Neural cell (in vitro differentiated cells): ENCODE measurements around the gene OSBPL7. TPM values are rescaled to one million over a fixed set of nuclear protein-coding genes. Genes with fewer than 3 reads are reported as not detected.

Experiments
- H2AFZ ChIP-seq: fragments of 200-600, 300-800 bp; sonication (generic), shearing (Covaris generic); 2 replicates; pipeline ENCODE4 v1.6.0; 2014; ENCODE audit warnings: low read depth, mild to moderate bottlenecking, antibody characterized with exemption, low read length, moderate library complexity
- H3F3A ChIP-seq: fragments of 200-600 bp; shearing (Covaris generic); 2 replicates; pipeline ENCODE4 v1.6.1; 2016; ENCODE audit warnings: mild to moderate bottlenecking, moderate library complexity, mixed read lengths, antibody characterized with exemption, low read length; ENCODE audit not compliant: insufficient read depth, poor library complexity, severe bottlenecking
- H3K27ac ChIP-seq: fragments of 200-600, 300-800 bp; sonication (generic), shearing (Covaris generic); 2 replicates; pipeline ENCODE4 v1.5.1; 2014; ENCODE audit warnings: mild to moderate bottlenecking, low read length, moderate library complexity
- H3K27me3 ChIP-seq: fragments of 300-800, 200-600 bp; sonication (generic), shearing (Covaris generic); 2 replicates; pipeline ENCODE4 v1.6.0; 2014; ENCODE audit warnings: mild to moderate bottlenecking, low read depth, low read length, moderate library complexity; ENCODE audit not compliant: insufficient read depth
- H3K36me3 ChIP-seq: fragments of 300-800, 200-600 bp; sonication (generic), shearing (Covaris generic); 2 replicates; pipeline ENCODE4 v1.5.1; 2014; ENCODE audit warnings: mild to moderate bottlenecking, antibody characterized with exemption, low read length, moderate library complexity; ENCODE audit not compliant: insufficient read depth
- H3K4me2 ChIP-seq: fragments of 300-800, 200-600 bp; sonication (generic), shearing (Covaris generic); 2 replicates; pipeline ENCODE4 v1.6.0; 2014; ENCODE audit warnings: mild to moderate bottlenecking, low read length
- H3K4me3 ChIP-seq: fragments of 300-800, 200-600 bp; sonication (generic), shearing (Covaris generic); 2 replicates; pipeline ENCODE4 v1.5.1; 2014; ENCODE audit warnings: mild to moderate bottlenecking, low read length, moderate library complexity
- H3K79me2 ChIP-seq: fragments of 200-600 bp; shearing (Covaris generic); replicated peaks from 2 replicates; pipeline ENCODE4 v1.6.0; 2014; ENCODE audit warnings: mild to moderate bottlenecking, low read length, moderate library complexity; ENCODE audit not compliant: insufficient read depth
- H3K9ac ChIP-seq: fragments of 300-800, 200-600 bp; sonication (generic), shearing (Covaris generic); 2 replicates; pipeline ENCODE4 v1.6.1; 2016; ENCODE audit warnings: mild to moderate bottlenecking, low read length, mixed read lengths
- H3K9me2 ChIP-seq: fragments of 200-600 bp; shearing (Covaris generic); 2 replicates; pipeline ENCODE4 v1.6.1; 2016; ENCODE audit warnings: mild to moderate bottlenecking, low read length, mixed read lengths; ENCODE audit not compliant: insufficient read depth
- H3K9me3 ChIP-seq: fragments of 200-600, 300-800 bp; sonication (generic), shearing (Covaris generic); 2 replicates; pipeline ENCODE4 v1.6.1; 2016; ENCODE audit warnings: mild to moderate bottlenecking, mixed run types, low read length, moderate library complexity, mixed read lengths
- H4K20me1 ChIP-seq: fragments of 200-600 bp; shearing (Covaris generic); 2 replicates; pipeline ENCODE4 v1.6.1; 2016; ENCODE audit warnings: mild to moderate bottlenecking, mixed run types; ENCODE audit not compliant: insufficient read depth
- CTCF ChIP-seq: fragments of 450-650 bp; IDR thresholded peaks from 2 replicates; pipeline ENCODE4 v1.5.1; 2014; ENCODE audit warnings: antibody characterized with exemption, mild to moderate bottlenecking, moderate library complexity; ENCODE audit not compliant: poor library complexity, severe bottlenecking
- EP300 ChIP-seq: fragments of 450-650 bp; conservative IDR thresholded peaks from 2 replicates; pipeline ENCODE4 v1.6.1; 2014; ENCODE audit warnings: antibody characterized with exemption, mild to moderate bottlenecking, moderate library complexity; ENCODE audit not compliant: poor library complexity, severe bottlenecking
- EZH2 ChIP-seq: fragments of 200-600, 300-800 bp; shearing (Covaris generic), sonication (generic); IDR thresholded peaks from 2 replicates; pipeline ENCODE4 v1.6.1; 2014; ENCODE audit warnings: antibody characterized with exemption, low read length, borderline replicate concordance, mild to moderate bottlenecking; ENCODE audit not compliant: insufficient read depth, poor library complexity, severe bottlenecking
- MXI1 ChIP-seq: fragments of 450-650 bp; conservative IDR thresholded peaks from 2 replicates; pipeline ENCODE4 v1.6.1; 2014; ENCODE audit warnings: antibody characterized with exemption, mild to moderate bottlenecking; ENCODE audit not compliant: poor library complexity, severe bottlenecking
- POLR2AphosphoS5 ChIP-seq: IDR thresholded peaks from 2 replicates; pipeline ENCODE4 v1.6.1; 2012
- RAD21 ChIP-seq: fragments of 450-650 bp; conservative IDR thresholded peaks from 2 replicates; pipeline ENCODE4 v1.6.1; 2014; ENCODE audit warnings: antibody characterized with exemption, mild to moderate bottlenecking, moderate library complexity
- REST ChIP-seq: IDR thresholded peaks from 2 replicates; pipeline ENCODE4 v1.6.1; 2012; ENCODE audit warnings: borderline replicate concordance
- SMC3 ChIP-seq: fragments of 450-650 bp; conservative IDR thresholded peaks from 2 replicates; pipeline ENCODE4 v1.6.1; 2014; ENCODE audit warnings: antibody characterized with exemption, mild to moderate bottlenecking, moderate library complexity; ENCODE audit not compliant: poor library complexity
- TAF1 ChIP-seq: IDR thresholded peaks from 2 replicates; pipeline ENCODE4 v1.6.1; 2012; ENCODE audit warnings: low read depth
- polyA plus RNA-seq: library from polyadenylated mRNA; depleted of rRNA; stranded (reverse); fragments of >200 nt; gene quantifications from 2 replicates; pipeline ENCODE4 v1.2.3, GENCODE V29; 2014

The OSBPL7 gene
- polyA plus RNA-seq, 1 donor from 2014 or later, result 10.0 TPM

DNA sequence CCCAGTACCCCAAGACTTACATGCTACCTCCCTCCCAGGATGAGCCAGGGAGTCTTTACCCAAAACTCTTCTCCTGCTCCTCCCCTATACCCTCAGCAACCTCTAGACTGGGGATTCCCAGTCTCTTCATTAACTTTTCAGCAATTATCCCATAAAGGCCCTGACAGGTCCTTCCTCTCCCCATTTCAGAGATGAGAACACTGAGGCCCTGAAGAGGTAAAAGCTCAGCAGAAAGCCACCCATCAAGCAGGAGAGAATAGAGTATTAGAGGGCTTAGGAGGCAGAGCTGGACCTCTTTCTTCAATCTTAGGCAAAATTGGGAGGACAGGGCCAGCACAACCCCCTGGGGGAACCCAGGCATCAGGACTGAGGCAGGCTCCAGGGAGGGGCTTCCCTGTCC, 35.2 kb upstream of the OSBPL7 start:
- Histone ChIP-seq H4K20me1 (no peaks in the 10 kb centered on the region), H2AFZ (no peak overlapping the region), H3F3A (no peaks in the 10 kb centered on the region), H3K9ac (no peak overlapping the region), H3K9me3 (no peaks in the 10 kb centered on the region), H3K79me2 (no peaks in the 10 kb centered on the region), H3K36me3 (no peaks in the 10 kb centered on the region), H3K4me3 (no peak overlapping the region), H3K27me3 (peaks cover 53% of the 10 kb centered on the region), H3K9me2 (no peaks in the 10 kb centered on the region), H3K27ac (no peak overlapping the region), H3K4me2 (no peak overlapping the region)
- TF ChIP-seq TAF1, result no peak
- TF ChIP-seq SMC3, result no peak
- no peak for TF ChIP-seq POLR2AphosphoS5
- no peak for TF ChIP-seq CTCF
- no peak for TF ChIP-seq EP300
- no peak for TF ChIP-seq MXI1
- no peak for TF ChIP-seq REST

- H3K79me2 ChIP-seq, result no peaks in the 10 kb centered on the region
Measured at GRCh38 chr17:47855737-47856136, 34.1 kb upstream of the OSBPL7 start.

More at GRCh38 chr17:47855737-47856136, 34.1 kb upstream of the OSBPL7 start:
- H3K27me3 ChIP-seq, result peaks cover 64% of the 10 kb centered on the region
- no peak overlapping the region for H3K4me2 ChIP-seq
- no peaks in the 10 kb centered on the region for H3K9me3 ChIP-seq
- H3K9ac ChIP-seq, result no peak overlapping the region
- no peak overlapping the region for H3K4me3 ChIP-seq
- no peak overlapping the region for H3K27ac ChIP-seq
- TF ChIP-seq CTCF, result no peak
- TF ChIP-seq SMC3, result no peak
- no peak for TF ChIP-seq REST
- no peak for TF ChIP-seq RAD21
- TF ChIP-seq EZH2, result no peak
- no peak for TF ChIP-seq EP300
- TF ChIP-seq TAF1, result no peak
- no peak for TF ChIP-seq POLR2AphosphoS5
- TF ChIP-seq MXI1, result no peak
- no peaks in the 10 kb centered on the region for H3F3A ChIP-seq
- no peak overlapping the region for H2AFZ ChIP-seq
- no peaks in the 10 kb centered on the region for H3K9me2 ChIP-seq
- no peaks in the 10 kb centered on the region for H3K36me3 ChIP-seq
- no peaks in the 10 kb centered on the region for H4K20me1 ChIP-seq
